HEK293T (cell line): ENCODE measurements around the gene POLR2E.

ENCODE experiments used
- BHLHE40 ChIP-seq: fragments of 450-650 bp; IDR thresholded peaks from 2 replicates; pipeline ENCODE4 v1.6.1; 2016; ENCODE audit warnings: mild to moderate bottlenecking, moderate library complexity, borderline replicate concordance
- ELF4 ChIP-seq: fragments of 450-650 bp; IDR thresholded peaks from 2 replicates; pipeline ENCODE4 v1.6.1; 2017; ENCODE audit warnings: antibody characterized with exemption
- FOXA1 ChIP-seq: fragments of 450-650 bp; IDR thresholded peaks from 2 replicates; pipeline ENCODE4 v1.6.1; 2016; ENCODE audit warnings: mild to moderate bottlenecking
- FOXK2 ChIP-seq: fragments of 450-650 bp; IDR thresholded peaks from 2 replicates; pipeline ENCODE4 v1.6.1; 2016; ENCODE audit warnings: mild to moderate bottlenecking
- FOXM1 ChIP-seq: fragments of 450-650 bp; IDR thresholded peaks from 2 replicates; pipeline ENCODE4 v1.6.1; 2017; ENCODE audit warnings: mild to moderate bottlenecking, borderline replicate concordance
- HDGF ChIP-seq: fragments of 450-650 bp; IDR thresholded peaks from 2 replicates; pipeline ENCODE4 v1.6.1; 2017; ENCODE audit warnings: antibody characterized with exemption, borderline replicate concordance
- LEF1 ChIP-seq: fragments of 450-650 bp; IDR thresholded peaks from 2 replicates; pipeline ENCODE4 v1.6.1; 2017; ENCODE audit warnings: mild to moderate bottlenecking, borderline replicate concordance
- PKNOX1 ChIP-seq: fragments of 450-650 bp; IDR thresholded peaks from 2 replicates; pipeline ENCODE4 v1.6.1; 2016
- SP1 ChIP-seq: fragments of 450-650 bp; IDR thresholded peaks from 2 replicates; pipeline ENCODE4 v1.6.1; 2017
- SUZ12 ChIP-seq: fragments of 450-650 bp; IDR thresholded peaks from 2 replicates; pipeline ENCODE4 v1.6.1; 2016; ENCODE audit warnings: mild to moderate bottlenecking
- TARDBP ChIP-seq: fragments of 450-650 bp; IDR thresholded peaks from 2 replicates; pipeline ENCODE4 v1.6.1; 2016
- ZNF384 ChIP-seq: fragments of 450-650 bp; IDR thresholded peaks from 2 replicates; pipeline ENCODE4 v1.6.1; 2016

DNA sequence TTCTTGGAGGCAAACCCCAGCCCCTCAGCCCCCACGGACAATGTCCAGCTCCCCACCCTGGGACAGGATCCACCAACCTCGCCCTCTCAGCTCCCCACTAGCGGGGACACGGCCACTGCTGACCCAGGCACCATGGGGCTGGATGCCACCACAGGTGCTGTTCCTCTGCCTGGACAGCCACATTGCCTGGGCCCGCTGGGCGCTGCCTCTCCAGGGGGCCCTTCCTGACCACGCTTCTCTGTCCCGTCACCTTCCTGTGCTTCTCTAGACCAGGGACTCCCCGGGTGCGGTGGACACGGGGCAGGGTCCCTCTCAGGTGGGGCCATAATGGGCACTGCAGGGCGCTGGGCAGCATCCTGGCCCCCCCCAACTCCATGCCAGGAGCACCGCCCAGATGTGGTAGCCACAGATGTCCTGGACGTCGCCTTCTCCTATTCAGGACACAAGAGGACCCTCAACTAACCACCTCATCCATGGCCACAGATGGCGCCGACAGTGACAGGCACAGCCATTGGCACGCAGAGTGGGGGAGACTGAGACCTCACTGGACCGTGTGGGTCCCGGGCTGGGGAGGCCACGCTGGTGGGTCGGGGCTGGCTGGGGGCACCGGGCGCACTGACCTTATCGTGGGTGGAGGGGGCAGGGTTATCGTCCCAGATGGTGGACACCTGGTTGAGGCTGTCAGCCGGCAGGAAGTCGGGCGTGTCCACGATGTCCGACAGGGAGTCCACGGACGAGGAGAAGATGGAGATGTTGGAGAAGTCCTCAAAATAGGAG lies 32.0 kb upstream of the POLR2E start:
- TF ChIP-seq HDGF (no peak), FOXM1 (no peak), SP1 (no peak), BHLHE40 (no peak), FOXK2 (no peak), LEF1 (no peak), ZNF384 (no peak), SUZ12 (no peak), TARDBP (no peak), FOXA1 (no peak), ELF4 (no peak), PKNOX1 (no peak)
